Peyer's patch (tissue), 4 donors: Measurements from ENCODE around the gene RPLP2. TPM values are rescaled to one million over a fixed set of nuclear protein-coding genes. Genes with fewer than 3 reads are reported as not detected.

Experiments
- DNase-seq, 3 donors: peaks; one replicate each; pipeline ENCODE4 v3.0.0-alpha.2; 2017 to 2019
- H3K27ac ChIP-seq, 4 donors: fragments of 200-600 bp; sonication (generic); one replicate each; pipeline ENCODE4 v1.5.1; 2016 to 2019
- H3K27me3 ChIP-seq, 2 donors: fragments of 200-600 bp; sonication (generic); one replicate each; pipeline ENCODE4 v1.5.1; 2019
- H3K36me3 ChIP-seq, 3 donors: fragments of 200-600 bp; sonication (generic); one replicate each; pipeline ENCODE4 v1.5.1; 2016 to 2019
- H3K4me1 ChIP-seq, 4 donors: fragments of 200-600 bp; sonication (generic); one replicate each; pipeline ENCODE4 v1.5.1; 2016 to 2019
- H3K4me3 ChIP-seq, 4 donors: fragments of 200-600 bp; sonication (generic); 1 replicate in 3 of 4; 2 replicates in 1 of 4; pipeline ENCODE4 v1.5.1; 2016 to 2019; ENCODE audit warnings: mild to moderate bottlenecking in 1 of 4
- H3K9me3 ChIP-seq, 4 donors: fragments of 200-600 bp; sonication (generic); one replicate each; pipeline ENCODE4 v1.5.1; 2016 to 2019; ENCODE audit warnings: mild to moderate bottlenecking in 1 of 4
- POLR2A ChIP-seq, 2 donors: fragments of 450-650 bp; IDR thresholded peaks; one replicate each; pipeline ENCODE4 v1.5.1; 2017; ENCODE audit warnings: antibody characterized with exemption in 2 of 2, mild to moderate bottlenecking in 2 of 2, moderate library complexity in 2 of 2
- total RNA-seq, 4 donors: library from RNA; depleted of rRNA; stranded (reverse); fragments of >200 nt; gene quantifications; one replicate each; pipeline ENCODE4 v1.1.0, GENCODE V29; 2016
- TF ChIP-seq, protein P1 (sequence below), 6 experiments: fragments of 450-650 bp in 4 of 6; fragments of 200-600 bp in 2 of 6; sonication (generic) in 1 of 6; IDR thresholded peaks; one replicate each; pipeline ENCODE4 v1.5.1; 2017 to 2019; ENCODE audit warnings: antibody characterized with exemption in 6 of 6, mild to moderate bottlenecking in 3 of 6, moderate library complexity in 1 of 6

The RPLP2 gene
- total RNA-seq, 4 donors from 2014 or later: 261 to 1,717 (median 510) TPM

DNA sequence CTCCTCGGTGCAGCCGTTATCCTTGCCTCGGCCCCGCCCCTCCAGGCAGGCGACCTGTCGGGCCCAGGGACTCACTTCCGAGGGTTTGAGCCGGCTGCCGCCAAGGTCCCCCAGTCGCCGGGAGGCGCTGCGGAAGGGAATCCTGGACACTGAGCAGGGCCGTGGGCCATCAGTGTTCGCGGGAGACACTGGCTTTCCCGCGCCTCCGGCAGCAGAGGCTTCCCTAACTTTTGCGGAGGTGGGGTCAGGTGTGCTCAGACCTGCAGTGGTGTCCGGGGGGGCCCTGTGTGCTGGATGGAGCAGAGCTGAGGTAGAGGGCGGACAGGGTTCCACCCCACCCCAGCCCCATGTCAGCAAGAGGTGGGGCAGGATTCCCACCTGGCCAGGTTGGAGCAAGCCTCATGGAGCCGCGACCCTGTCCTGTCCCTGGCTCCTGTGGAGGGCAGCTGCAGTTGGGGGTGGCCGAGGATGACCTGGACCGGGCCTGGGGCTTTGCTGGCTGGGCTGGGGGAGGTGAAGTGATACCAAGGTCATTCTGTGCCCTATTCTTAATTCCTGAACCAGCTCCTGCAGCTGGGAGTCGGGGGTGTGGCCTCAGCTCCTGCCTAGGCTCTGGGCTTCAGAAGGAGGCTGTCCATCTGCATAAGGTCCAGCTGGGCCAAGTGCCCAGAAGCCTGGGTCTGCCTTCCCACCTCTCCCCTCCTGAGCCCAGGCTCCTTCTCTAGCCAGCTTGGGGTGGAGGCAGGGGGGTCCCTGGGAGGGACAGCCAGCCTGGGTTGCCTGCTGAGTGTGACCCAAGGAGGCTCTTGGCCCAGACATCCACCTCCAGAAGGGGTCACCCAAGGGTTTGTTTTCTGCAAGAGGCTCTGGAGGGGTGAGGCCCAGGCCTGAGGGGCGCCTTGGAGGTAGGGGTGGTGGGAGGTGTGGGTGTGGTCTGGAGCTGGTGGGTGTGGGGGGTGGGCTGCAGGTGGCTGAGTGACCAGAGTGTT lies 41.3 kb downstream of the RPLP2 start:
- Histone ChIP-seq H3K4me1 (peaks cover 0 to 36% (median 18%) of the 10 kb centered on the region in 4 donors), H3K27me3 (peaks cover 0 to 10% of the 10 kb centered on the region in 2 donors), H3K36me3 (no peaks in the 10 kb centered on the region), H3K9me3 (no peaks in the 10 kb centered on the region), H3K4me3 (no peak overlapping the region), H3K27ac (no peak overlapping the region)
- no peak for DNase-seq
- TF ChIP-seq POLR2A (IDR thresholded peaks at IDR 0.05): no peak
- TF ChIP-seq, protein P1, sequence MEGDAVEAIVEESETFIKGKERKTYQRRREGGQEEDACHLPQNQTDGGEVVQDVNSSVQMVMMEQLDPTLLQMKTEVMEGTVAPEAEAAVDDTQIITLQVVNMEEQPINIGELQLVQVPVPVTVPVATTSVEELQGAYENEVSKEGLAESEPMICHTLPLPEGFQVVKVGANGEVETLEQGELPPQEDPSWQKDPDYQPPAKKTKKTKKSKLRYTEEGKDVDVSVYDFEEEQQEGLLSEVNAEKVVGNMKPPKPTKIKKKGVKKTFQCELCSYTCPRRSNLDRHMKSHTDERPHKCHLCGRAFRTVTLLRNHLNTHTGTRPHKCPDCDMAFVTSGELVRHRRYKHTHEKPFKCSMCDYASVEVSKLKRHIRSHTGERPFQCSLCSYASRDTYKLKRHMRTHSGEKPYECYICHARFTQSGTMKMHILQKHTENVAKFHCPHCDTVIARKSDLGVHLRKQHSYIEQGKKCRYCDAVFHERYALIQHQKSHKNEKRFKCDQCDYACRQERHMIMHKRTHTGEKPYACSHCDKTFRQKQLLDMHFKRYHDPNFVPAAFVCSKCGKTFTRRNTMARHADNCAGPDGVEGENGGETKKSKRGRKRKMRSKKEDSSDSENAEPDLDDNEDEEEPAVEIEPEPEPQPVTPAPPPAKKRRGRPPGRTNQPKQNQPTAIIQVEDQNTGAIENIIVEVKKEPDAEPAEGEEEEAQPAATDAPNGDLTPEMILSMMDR (IDR thresholded peaks at IDR 0.05): peak in 1 of 6 experiments; percentile 11

DNA sequence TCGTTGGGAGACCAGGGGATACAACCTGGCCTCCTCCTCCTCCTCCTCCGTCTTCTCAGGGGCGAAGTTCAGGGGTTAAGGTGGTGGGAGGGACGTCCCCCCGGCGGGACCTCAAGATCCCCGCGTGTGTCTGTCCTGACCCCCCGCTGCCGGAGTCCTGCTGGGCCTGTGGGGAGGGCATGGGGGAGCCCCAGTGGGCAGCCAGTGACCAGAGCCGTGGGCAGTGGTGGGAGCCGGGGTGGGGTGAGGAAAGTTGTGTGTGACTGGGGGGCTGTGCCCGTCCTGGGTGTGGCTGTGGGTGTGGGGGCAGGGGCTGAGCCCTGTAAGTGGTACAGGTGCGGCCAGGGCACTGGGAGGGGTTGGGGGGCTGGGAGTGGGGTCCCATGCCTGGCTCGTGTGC lies 43.0 kb downstream of the RPLP2 start:
- TF ChIP-seq, protein P1 (IDR thresholded peaks at IDR 0.05): no peak
- H3K27ac ChIP-seq: no peak overlapping the region

DNA sequence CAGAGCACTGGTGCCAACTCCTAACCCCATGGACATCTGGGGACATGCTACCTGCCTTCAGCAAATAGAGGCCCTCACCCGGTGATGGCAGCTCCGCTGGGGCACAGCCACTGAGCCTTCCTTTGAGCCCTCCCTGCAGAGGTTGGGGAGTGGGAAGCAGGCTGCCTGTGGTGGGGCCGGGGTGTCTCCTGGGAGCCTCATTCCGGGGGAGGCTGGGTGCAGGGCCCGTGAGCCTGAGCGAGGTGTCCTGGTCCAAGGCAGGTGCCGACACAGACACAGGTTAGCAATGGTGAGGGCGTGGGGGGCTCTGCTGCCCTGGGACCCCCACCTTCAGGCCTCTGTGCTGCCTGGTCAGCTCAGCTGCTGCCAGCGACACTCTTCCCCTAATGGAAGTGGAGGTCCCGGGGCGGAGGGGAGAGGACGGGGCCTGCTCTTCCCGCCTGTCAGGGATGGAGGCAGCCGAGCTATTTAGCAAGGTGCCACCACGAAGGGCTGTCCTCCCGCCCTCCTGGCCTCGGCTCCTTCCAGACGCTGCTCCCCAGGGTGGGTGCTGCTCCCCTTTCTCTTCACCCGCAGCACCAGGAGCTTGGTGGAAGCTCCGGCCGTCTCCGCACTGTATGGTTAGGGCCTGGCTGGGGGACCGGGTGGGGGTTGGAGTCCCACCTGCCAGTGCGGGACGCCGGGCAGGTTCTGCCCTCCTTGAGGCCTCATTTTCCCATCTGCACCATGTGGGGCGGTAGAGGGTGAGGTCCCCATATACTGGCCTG lies 44.1 kb downstream of the RPLP2 start:
- DNase-seq: no peak
- Histone ChIP-seq H3K4me3 (no peak overlapping the region), H3K27me3 (peaks cover 0 to 6% of the 10 kb centered on the region in 2 donors), H3K27ac (no peak overlapping the region), H3K36me3 (no peaks in the 10 kb centered on the region), H3K4me1 (peaks cover 0 to 25% (median 8%) of the 10 kb centered on the region in 4 donors), H3K9me3 (no peaks in the 10 kb centered on the region)
- TF ChIP-seq POLR2A (IDR thresholded peaks at IDR 0.05): no peak
- TF ChIP-seq, protein P1 (IDR thresholded peaks at IDR 0.05): no peak

More for the DNA sequence above, 43.0 kb downstream of the RPLP2 start:
- Histone ChIP-seq H3K36me3 (no peaks in the 10 kb centered on the region), H3K4me1 (peaks cover 0 to 34% (median 15%) of the 10 kb centered on the region in 4 donors), H3K9me3 (no peaks in the 10 kb centered on the region), H3K27me3 (peaks cover 0 to 10% of the 10 kb centered on the region in 2 donors), H3K4me3 (no peak overlapping the region)
- no peak for DNase-seq

DNA sequence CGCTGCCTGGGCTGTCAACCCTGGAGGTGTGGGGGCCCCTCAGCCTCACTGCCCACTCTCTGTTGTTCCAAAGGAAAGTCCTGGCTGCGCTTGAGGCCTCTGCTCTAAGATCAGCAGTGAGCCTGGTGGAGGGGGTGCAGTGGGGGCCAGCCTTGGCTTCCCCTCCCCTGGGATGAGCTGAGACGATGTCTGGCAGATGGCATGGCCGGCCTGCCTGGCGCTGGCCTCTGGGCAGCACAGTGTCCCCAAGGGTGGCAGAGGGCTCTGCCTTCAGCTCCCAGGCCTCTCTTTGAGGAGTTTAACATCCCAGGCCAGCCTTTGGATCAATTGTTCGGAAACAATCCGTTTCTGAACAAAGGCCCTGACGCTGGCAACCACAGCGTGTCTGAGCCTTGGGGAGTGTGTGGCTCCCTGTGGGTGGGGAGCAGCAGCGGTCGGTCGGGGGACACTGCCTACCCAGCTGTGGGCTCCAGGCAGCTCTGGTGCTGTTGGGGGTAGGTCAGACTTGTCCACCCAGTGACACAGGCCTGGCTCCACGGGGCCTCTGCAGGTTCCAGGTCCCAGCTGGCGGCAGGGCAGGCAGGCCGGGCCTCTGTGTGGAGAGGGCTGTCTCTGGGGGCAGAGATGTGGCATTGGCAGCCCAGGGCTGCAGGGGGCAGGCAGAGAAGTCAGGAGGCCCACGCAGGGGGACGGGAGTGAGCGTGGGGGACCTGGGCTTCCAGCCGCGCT lies 45.0 kb downstream of the RPLP2 start:
- DNase-seq: no peak
- Histone ChIP-seq H3K27ac (no peak overlapping the region), H3K36me3 (no peaks in the 10 kb centered on the region), H3K9me3 (no peaks in the 10 kb centered on the region), H3K27me3 (no peaks in the 10 kb centered on the region), H3K4me1 (peaks cover 0 to 27% (median 2%) of the 10 kb centered on the region in 4 donors), H3K4me3 (no peak overlapping the region)
- no peak for TF ChIP-seq POLR2A (IDR thresholded peaks at IDR 0.05)
- TF ChIP-seq, protein P1 (IDR thresholded peaks at IDR 0.05): no peak

DNA sequence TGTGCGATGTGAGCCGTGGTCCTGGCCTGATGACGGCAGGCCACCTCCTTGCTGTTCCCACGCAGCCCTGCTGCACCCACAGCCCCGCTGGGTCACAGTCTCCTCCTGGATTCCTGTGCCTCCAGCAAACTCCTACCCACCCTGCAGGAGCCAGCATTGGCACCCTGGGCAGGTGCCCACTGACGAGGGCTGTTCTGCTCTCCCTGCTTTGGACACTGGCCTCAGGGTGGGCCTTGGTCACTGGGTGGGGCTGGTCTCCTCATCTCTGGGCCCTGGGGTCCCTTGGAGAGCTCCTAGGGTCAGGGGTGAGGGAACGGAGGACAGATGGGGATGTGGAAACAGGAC lies 45.5 kb downstream of the RPLP2 start:
- Histone ChIP-seq H3K4me1 (peaks cover 0 to 27% (median 0%) of the 10 kb centered on the region in 4 donors), H3K27me3 (no peaks in the 10 kb centered on the region), H3K36me3 (no peaks in the 10 kb centered on the region), H3K27ac (no peak overlapping the region), H3K4me3 (no peak overlapping the region), H3K9me3 (no peaks in the 10 kb centered on the region)
- TF ChIP-seq, protein P1 (IDR thresholded peaks at IDR 0.05): no peak
- TF ChIP-seq POLR2A (IDR thresholded peaks at IDR 0.05): no peak
- DNase-seq: no peak
